Measurements from ENCODE around the gene CLK3. TPM values are rescaled to one million over a fixed set of nuclear protein-coding genes. Genes with fewer than 3 reads are reported as not detected.

The CLK3 gene
- total and polyA plus RNA-seq, 2 of the 8 experiments (the other 6 are each of a cell fraction or from before 2014, with no cell fraction given) = 43.5 to 67.3 TPM

DNA sequence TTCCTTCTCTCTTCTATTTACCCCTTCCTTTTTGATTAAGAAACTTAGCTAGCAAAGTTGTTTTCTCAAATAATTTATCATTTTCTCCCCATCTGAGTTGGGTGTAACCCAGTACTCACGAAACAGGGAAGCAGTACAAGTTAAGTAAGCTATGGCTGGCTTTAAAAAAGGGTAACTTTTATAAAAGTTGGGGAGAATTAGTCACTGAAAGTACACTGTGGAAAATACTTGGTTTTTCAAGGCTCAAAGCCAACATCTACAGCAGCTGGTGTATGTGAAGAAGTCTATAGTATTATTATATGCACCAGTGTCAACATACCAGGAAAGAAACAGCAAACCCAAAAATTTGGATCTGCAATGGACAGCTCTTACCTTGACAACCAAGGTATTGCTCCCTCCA lies 25.5 kb downstream of the CLK3 start:
- peaks cover 4 to 6% of the 10 kb centered on the region in 2 experiments for H4K20me1 ChIP-seq (replicated peaks in 1 of 2; ENCODE audit: control insufficient read depth in 1 of 2, insufficient read depth in 2 of 2, low read length in 2 of 2)
- no peak overlapping the region for H3K56ac ChIP-seq (replicated peaks; ENCODE audit: insufficient read length, low read depth, low read length)
- no peak overlapping the region for H2BK5ac ChIP-seq (ENCODE audit: low read depth, low read length)
- H3K27ac ChIP-seq (ENCODE audit: low read depth, low read length) = no peak overlapping the region
- H3K4ac ChIP-seq (replicated peaks; ENCODE audit: insufficient read length, low read depth, low read length) = no peak overlapping the region
- FAIRE-seq (no peak), DNase-seq (ENCODE audit: low read depth in 1 of 2, low spot score in 2 of 2) (no peak)
- H3K36me3 ChIP-seq (ENCODE audit: control insufficient read depth in 2 of 4, insufficient read depth in 4 of 4, low read length in 3 of 4) = peaks cover 0 to 20% (median 2%) of the 10 kb centered on the region in 4 experiments; a peak in 4 of 8 replicates
- no peak overlapping the region for H2AK5ac ChIP-seq (ENCODE audit: low read depth, low read length)
- peaks cover 6% of the 10 kb centered on the region; the same call in 1 of the 2 replicates for H3K79me1 ChIP-seq (ENCODE audit: low read depth, low read length)
- H3K4me2 ChIP-seq (ENCODE audit: insufficient read depth in 1 of 2, low read depth in 2 of 2, low read length in 2 of 2) = no peak overlapping the region
- no peak overlapping the region for H2AFZ ChIP-seq (ENCODE audit: low read length)
- ChIA-PET CTCF (ENCODE audit: partially characterized antibody) (interaction anchor here (0.6 to 37.5 kb wide), 7 partner anchors 8 to 134 kb away, joined by 3 to 1439 read pairs (median 4); partner anchors contain the start of genes CLK3, CSK, CYP1A1 and CYP1A2), POLR2A (ENCODE audit: partially characterized antibody) (interaction anchor here (0.9 to 5.3 kb wide), 5 partner anchors 9 to 121 kb away, joined by 3 to 32 read pairs (median 4); no protein-coding TSS in a partner anchor)
- no peaks in the 10 kb centered on the region for H3K23me2 ChIP-seq (ENCODE audit: low read depth, low read length)
- H4K91ac ChIP-seq (replicated peaks; ENCODE audit: insufficient read length, low read length) = no peak overlapping the region
- WGBS, 2 experiments (ENCODE audit: extremely low coverage in 1 of 2, insufficient coverage in 1 of 2, insufficient read length in 1 of 2, insufficient replicate concordance in 2 of 2, low coverage in 1 of 2, low lambda C conversion rate in 2 of 2, missing lambda C conversion rate in 1 of 2) = 100% methylated on average over 1 of the region's 1 CpG; no CpG with 5 or more reads in 1 of the 2 experiments
- H2BK20ac ChIP-seq (ENCODE audit: low read length) = no peak overlapping the region
- no peaks in the 10 kb centered on the region for H3K27me3 ChIP-seq (replicated peaks in 1 of 4; ENCODE audit: control insufficient read depth in 3 of 4, extremely low read depth in 1 of 4, insufficient read depth in 3 of 4, low read length in 3 of 4)
- no peak overlapping the region for H2BK15ac ChIP-seq (ENCODE audit: low read length)
- TF ChIP-seq ASH2L (IDR thresholded peaks at IDR 0.05; ENCODE audit: low read length) = no peak
- TF ChIP-seq RAD21 (IDR thresholded peaks at IDR 0.05 in 1 of 2, conservative IDR thresholded peaks at IDR 0.05 in 1 of 2; ENCODE audit: low read depth in 2 of 2, low read length in 2 of 2) = no peak
- TF ChIP-seq PHF8 (conservative IDR thresholded peaks at IDR 0.05; ENCODE audit: low read depth, low read length) = no peak
- TF ChIP-seq NRF1 (IDR thresholded peaks at IDR 0.05; ENCODE audit: low read depth, low read length) = no peak
- TF ChIP-seq, protein P1, sequence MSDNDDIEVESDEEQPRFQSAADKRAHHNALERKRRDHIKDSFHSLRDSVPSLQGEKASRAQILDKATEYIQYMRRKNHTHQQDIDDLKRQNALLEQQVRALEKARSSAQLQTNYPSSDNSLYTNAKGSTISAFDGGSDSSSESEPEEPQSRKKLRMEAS (IDR thresholded peaks at IDR 0.05) = no peak
- TF ChIP-seq GABPA (IDR thresholded peaks at IDR 0.05; ENCODE audit: borderline replicate concordance, insufficient read depth, low read length) = no peak
- H3K18ac ChIP-seq (ENCODE audit: extremely low read depth, low read length) = no peak overlapping the region
- H3K14ac ChIP-seq (ENCODE audit: insufficient read length) = no peak overlapping the region
- H3K4me1 ChIP-seq (replicated peaks in 1 of 4; ENCODE audit: control insufficient read depth in 3 of 4, insufficient read depth in 4 of 4, low read length in 3 of 4) = peaks cover 0 to 13% (median 11%) of the 10 kb centered on the region in 4 experiments; a peak in 4 of 7 replicates
- no peak overlapping the region for H2BK120ac ChIP-seq (replicated peaks; ENCODE audit: low read depth, low read length)
- H2BK12ac ChIP-seq (ENCODE audit: low read depth, low read length) = no peak overlapping the region
- no peak overlapping the region for H3K4me3 ChIP-seq (ENCODE audit: extremely low read depth in 1 of 4, insufficient read depth in 2 of 4, low read depth in 3 of 4, low read length in 4 of 4)
- no peak overlapping the region for H3K9ac ChIP-seq (replicated peaks in 1 of 4; ENCODE audit: extremely low read depth in 1 of 4, low read depth in 3 of 4, low read length in 3 of 4)
- no peak overlapping the region for H4K5ac ChIP-seq (ENCODE audit: insufficient read length, low read depth, low read length)
- H3K79me2 ChIP-seq (ENCODE audit: control insufficient read depth in 1 of 2, insufficient read depth in 2 of 2, low read length in 2 of 2) = 0 out of 4 replicates have a peak, but pooled peaks cover 0 to 6% of the 10 kb centered on the region in 2 experiments
- H4K8ac ChIP-seq (ENCODE audit: extremely low read depth, insufficient read depth, low read length) = no peak overlapping the region
- H3K23ac ChIP-seq (ENCODE audit: insufficient read length) = no peak overlapping the region
- no peaks in the 10 kb centered on the region for H3K9me3 ChIP-seq (ENCODE audit: insufficient read depth in 2 of 2, low read depth in 1 of 2, low read length in 1 of 2)

Measured in H1 (cell line).